ENCODE measurements around the gene EML6. TPM values are rescaled to one million over a fixed set of nuclear protein-coding genes. Genes with fewer than 3 reads are reported as not detected.

EML6 gene
- total RNA-seq, 1 experiment from 2014 or later: 6.6 TPM

GRCh38 chr2:54956111-54956627, 232.7 kb downstream of the EML6 start:
- intact Hi-C loops (cut with micrococcal nuclease): no loop called here
- H3K79me2 ChIP-seq (ENCODE audit: insufficient read depth, low read length): no peaks in the 10 kb centered on the region
- ChIA-PET RAD21 (ENCODE audit: low non-redundant PET in 1 of 2, low total read pairs in 2 of 2, uncharacterized antibody in 2 of 2, unreplicated experiment in 2 of 2) (no interaction called here), POLR2A (no interaction called here), CTCF (no interaction called here)
- TF ChIP-seq MAX (IDR thresholded peaks at IDR 0.05) (no peak), SIN3A (IDR thresholded peaks at IDR 0.05; ENCODE audit: low read depth) (no peak), EZH2phosphoT487 (IDR thresholded peaks at IDR 0.05; ENCODE audit: borderline replicate concordance) (no peak), EGR1 (IDR thresholded peaks at IDR 0.05; ENCODE audit: low read depth) (no peak), POLR2A (IDR thresholded peaks at IDR 0.05; ENCODE audit: borderline replicate concordance, extremely low read depth, insufficient read depth, insufficient read length) (no peak), RAD21 (IDR thresholded peaks at IDR 0.05; ENCODE audit: low read depth) (no peak), POLR2AphosphoS5 (IDR thresholded peaks at IDR 0.05; ENCODE audit: low read depth, low read length) (no peak), ZNF274 (IDR thresholded peaks at IDR 0.05; ENCODE audit: low read depth, low read length) (no peak), ZFX (IDR thresholded peaks at IDR 0.05) (no peak), SRF (IDR thresholded peaks at IDR 0.05; ENCODE audit: low read depth) (no peak), JUND (IDR thresholded peaks at IDR 0.05) (no peak)
- TF ChIP-seq, protein P1, sequence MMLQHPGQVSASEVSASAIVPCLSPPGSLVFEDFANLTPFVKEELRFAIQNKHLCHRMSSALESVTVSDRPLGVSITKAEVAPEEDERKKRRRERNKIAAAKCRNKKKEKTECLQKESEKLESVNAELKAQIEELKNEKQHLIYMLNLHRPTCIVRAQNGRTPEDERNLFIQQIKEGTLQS (IDR thresholded peaks at IDR 0.05): no peak
- TF ChIP-seq, protein P2, sequence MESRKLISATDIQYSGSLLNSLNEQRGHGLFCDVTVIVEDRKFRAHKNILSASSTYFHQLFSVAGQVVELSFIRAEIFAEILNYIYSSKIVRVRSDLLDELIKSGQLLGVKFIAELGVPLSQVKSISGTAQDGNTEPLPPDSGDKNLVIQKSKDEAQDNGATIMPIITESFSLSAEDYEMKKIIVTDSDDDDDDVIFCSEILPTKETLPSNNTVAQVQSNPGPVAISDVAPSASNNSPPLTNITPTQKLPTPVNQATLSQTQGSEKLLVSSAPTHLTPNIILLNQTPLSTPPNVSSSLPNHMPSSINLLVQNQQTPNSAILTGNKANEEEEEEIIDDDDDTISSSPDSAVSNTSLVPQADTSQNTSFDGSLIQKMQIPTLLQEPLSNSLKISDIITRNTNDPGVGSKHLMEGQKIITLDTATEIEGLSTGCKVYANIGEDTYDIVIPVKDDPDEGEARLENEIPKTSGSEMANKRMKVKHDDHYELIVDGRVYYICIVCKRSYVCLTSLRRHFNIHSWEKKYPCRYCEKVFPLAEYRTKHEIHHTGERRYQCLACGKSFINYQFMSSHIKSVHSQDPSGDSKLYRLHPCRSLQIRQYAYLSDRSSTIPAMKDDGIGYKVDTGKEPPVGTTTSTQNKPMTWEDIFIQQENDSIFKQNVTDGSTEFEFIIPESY (IDR thresholded peaks at IDR 0.05; ENCODE audit: extremely low read depth, insufficient replicate concordance, low read length): no peak
- no peaks in the 10 kb centered on the region for H3K9me3 ChIP-seq (ENCODE audit: control insufficient read depth in 1 of 2, insufficient read depth in 1 of 2, low read depth in 1 of 2, low read length in 2 of 2)
- peaks cover 0 to 12% of the 10 kb centered on the region in 2 experiments; a peak in 1 of 4 replicates for H3K4me1 ChIP-seq (ENCODE audit: control insufficient read depth in 1 of 2, insufficient read depth in 2 of 2, low read length in 2 of 2)
- H3K27ac ChIP-seq (ENCODE audit: low read depth, low read length): no peak overlapping the region
- no peaks in the 10 kb centered on the region for H4K20me1 ChIP-seq (ENCODE audit: insufficient read depth)
- no peaks in the 10 kb centered on the region for H3K27me3 ChIP-seq (ENCODE audit: insufficient read depth, low read length)
- no TSS peak for BruUV-seq (replicated peaks)
- H3K36me3 ChIP-seq (ENCODE audit: control insufficient read depth in 1 of 2, insufficient read depth in 2 of 2, low read length in 2 of 2): no peaks in the 10 kb centered on the region
- no peaks in the 10 kb centered on the region for H3K9me2 ChIP-seq (ENCODE audit: insufficient read depth)
- H2AFZ ChIP-seq (ENCODE audit: low read depth, low read length, poor library complexity, severe bottlenecking): no peak overlapping the region
- H3K4me3 ChIP-seq (replicated peaks in 1 of 2; ENCODE audit: low read depth in 1 of 2, low read length in 2 of 2): no peak overlapping the region
- ATAC-seq (no peak), DNase-seq (ENCODE audit: low read depth, low spot score) (no peak)
- H3K9ac ChIP-seq (ENCODE audit: low read length): no peak overlapping the region
- H3K4me2 ChIP-seq (ENCODE audit: low read length): no peak overlapping the region

Data from HCT116 (cell line).